SHP77 treated with DMSO at 0.1 percent for 48 hours (cell line): ENCODE results near the gene DOCK3.

Source experiments
- DNase-seq: peaks from one replicate; lab custom pipeline; 2025; lab: John Stamatoyannopoulos, UW

Gene DOCK3

DNA sequence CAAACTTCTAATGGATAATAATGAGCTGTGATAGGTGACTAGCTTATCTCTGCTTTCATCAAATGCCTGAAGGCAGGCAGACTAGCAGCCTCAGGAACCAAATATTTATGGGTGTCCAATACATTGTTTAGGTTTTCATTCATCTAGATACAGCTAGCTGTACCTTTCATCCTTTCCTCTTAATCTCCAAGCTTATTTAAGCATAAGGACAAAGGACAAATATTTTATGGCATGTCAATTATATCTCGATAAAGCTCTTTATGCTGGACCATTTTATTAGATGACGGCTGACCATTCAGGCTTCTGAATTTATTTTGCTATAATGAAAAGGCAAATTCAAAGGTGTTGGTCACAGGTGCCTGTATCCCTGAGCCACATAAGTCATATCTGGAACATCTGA is 733.3 kb downstream of the DOCK3 start:
- DNase-seq, result no peak

GRCh38 chr3:51408813-51409212 is 734.1 kb downstream of the DOCK3 start:
- DNase-seq, result no peak

- DNase-seq, result no peak
Observed at GRCh38 chr3:51422211-51422610, 747.5 kb downstream of the DOCK3 start.

DNA sequence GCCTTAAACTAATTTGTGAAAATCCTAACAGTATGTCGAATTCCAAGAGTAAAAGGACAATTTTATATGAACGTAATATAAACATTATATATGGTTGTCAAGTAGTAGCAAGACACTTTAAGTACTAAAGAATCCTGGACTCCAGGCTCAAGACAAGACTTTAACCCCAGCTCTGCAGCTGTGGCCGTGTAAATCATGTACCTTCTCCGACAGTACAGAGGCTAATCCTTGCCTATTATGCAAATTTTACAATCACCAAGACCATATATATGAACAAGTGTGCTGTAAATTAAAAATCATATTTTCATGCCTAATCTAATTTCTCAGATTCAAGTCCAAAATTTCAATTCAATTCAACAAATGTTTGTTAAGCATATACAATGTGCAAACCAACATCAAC is 752.2 kb downstream of the DOCK3 start:
- no peak for DNase-seq

DNA sequence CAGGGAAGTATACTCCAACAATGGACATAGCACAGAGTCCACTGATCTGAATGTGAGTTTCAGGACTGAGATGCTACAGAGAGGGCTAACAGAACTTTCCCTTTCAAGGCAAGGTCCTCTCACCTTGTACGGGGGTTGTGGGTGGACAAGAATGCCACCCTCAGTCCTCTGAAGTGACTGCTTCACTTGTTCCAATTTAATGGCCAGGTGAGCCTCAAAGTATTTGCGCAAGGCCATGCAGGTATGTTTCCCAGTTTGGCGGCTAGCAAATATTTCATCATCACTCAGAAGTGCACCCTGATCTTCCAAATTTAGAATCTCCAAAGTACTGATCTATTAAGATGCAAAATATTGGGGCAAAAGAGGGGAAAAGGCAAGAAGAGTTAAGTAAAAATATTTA is 754.4 kb downstream of the DOCK3 start:
- DNase-seq, result no peak
